8988T (cell line): ENCODE results near the gene APOL4.
"Not testable (repeated sequence)": the region's sequence is repeated elsewhere in the genome, so short reads cannot be mapped to it uniquely, and the experiment has no call there.

Source experiments
- DNase-seq: peaks from one replicate; pipeline ENCODE4 v3.0.0; 2011

The APOL4 gene

GRCh38 chr22:36201630-36202319 is at the start of gene APOL4:
Gene APOL4, minus strand, starts transcription at chr22:36201809. Its CDS starts 75 bp downstream, at chr22:36201734.
- no peak for DNase-seq

GRCh38 chr22:36250292-36250960 is 48.8 kb upstream of the APOL4 start:
- DNase-seq: not testable (repeated sequence)

- DNase-seq: no peak
Observed at GRCh38 chr22:36249160-36249559, 47.6 kb upstream of the APOL4 start.

DNA sequence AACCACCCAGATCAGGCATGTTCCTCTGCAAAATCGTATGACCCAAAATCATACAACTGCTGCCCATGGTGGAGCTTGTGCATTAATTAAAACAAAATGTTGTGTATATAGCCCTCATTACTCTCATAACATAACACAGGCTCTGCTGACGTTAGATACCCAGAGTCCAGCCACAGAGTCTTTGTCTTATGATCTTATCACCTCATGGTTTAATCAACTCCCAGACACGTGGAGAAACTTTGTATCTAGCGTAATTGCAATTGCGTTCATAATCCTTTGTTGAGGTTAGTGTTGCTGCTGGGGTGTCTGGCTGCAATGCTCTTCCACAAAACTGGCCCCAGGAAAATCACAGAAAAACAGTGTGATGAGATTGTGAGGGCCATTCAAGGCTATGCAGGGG is 46.3 kb upstream of the APOL4 start:
- no peak for DNase-seq

GRCh38 chr22:36246718-36247117 is 45.1 kb upstream of the APOL4 start:
- no peak for DNase-seq

GRCh38 chr22:36245805-36246356 is 44.3 kb upstream of the APOL4 start:
- DNase-seq: no peak

GRCh38 chr22:36244522-36245391 is 43.1 kb upstream of the APOL4 start:
- no peak for DNase-seq

DNA sequence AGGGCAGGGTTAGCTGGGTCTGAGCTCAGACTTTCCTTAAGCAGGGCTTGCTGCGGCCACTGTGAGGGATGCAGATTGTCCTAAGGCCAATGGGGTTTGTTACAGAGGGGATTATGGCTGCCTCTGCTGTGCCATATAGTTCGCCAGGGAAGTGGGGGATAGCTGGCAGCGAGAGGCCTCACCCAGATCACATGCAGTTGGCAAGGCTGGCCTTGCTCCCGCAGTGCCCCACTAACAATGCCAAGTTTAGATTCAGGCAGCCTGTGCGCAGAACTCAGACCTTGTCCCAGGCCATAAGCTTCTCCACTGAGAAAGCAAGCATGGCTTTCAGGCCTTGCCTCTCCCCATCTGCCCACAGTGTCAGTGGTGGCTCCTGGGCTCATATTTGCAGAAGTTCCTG is 42.4 kb upstream of the APOL4 start:
- no peak for DNase-seq

GRCh38 chr22:36239401-36240171 is 38.0 kb upstream of the APOL4 start, which contains the start of gene APOL2:
Gene APOL2, minus strand, starts transcription at chr22:36239527. Its CDS starts 6,365 bp downstream, at chr22:36233162.
- DNase-seq: peak; percentile 59

DNA sequence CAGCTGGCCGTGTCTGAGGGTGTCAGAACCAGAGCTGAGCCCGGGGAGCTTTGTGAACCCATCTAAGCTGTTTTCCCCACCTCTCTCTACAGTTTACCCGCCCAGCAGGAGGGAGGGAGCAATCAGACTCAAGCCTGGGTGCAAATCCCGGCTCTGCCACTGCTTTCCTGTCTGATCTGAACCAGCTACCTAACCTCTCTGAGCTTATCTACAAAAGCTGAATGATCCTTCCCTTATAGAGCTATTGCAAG is 37.5 kb upstream of the APOL4 start:
- no peak for DNase-seq

DNA sequence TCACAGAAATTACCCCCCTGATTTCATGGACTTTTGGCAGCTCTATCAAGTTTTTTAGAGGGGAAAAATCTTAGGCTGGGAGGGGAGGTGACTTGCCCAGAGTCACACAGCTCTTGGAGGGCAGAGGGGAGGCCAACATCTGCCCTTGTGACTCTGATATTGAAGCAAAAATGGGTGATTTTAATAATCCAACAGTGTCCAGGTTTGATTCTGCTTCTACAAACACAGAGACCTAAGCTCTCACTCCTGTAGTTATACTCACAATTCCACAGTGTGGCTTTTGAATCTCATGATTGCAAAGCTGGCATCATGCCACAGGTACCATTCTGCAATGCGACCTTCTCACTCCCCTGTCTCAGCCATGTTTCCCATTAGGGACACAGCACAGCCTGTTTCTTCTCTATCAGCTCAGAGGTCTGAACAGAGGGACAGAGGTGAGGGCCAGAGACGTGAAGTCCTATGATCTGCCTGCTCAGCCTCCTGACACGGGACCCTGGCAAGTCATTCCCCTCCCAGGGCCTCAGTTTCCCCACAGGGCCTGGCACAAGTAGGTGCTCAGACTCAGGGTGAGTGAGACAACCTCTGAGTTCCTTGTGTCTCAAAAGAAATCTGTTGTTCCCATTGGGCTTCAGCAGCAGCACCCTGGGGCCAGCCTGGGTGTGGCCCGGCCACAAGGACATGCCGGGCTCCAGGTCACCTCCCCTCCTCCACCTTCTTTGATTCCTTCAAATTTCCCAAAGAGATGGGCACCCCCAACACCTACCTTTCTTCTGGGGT is 37.0 kb upstream of the APOL4 start:
- no peak for DNase-seq

GRCh38 chr22:36237462-36238372 is 36.1 kb upstream of the APOL4 start:
- no peak for DNase-seq

GRCh38 chr22:36236388-36237319 is 35.0 kb upstream of the APOL4 start:
- DNase-seq: no peak

DNA sequence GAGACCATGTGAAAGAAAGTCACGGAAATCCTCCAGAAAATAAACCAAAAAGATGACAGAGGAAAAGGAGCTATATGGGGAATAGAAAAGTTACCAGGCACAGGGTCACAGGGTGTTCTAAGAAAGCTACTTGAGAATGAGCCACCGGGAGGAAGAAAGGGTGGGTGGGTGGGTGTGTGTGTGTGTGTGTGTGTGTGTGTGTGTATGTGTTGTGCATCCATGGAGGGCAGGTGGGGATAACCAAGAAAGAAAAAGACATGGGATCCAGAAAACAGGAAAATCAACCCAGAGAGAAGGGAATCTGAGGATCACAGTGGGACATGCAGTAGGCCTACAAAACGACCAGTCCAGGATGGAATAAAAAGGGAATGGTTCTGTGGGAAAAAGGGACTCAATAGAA is 34.0 kb upstream of the APOL4 start:
- no peak for DNase-seq

GRCh38 chr22:36234919-36235318 is 33.3 kb upstream of the APOL4 start:
- no peak for DNase-seq

DNA sequence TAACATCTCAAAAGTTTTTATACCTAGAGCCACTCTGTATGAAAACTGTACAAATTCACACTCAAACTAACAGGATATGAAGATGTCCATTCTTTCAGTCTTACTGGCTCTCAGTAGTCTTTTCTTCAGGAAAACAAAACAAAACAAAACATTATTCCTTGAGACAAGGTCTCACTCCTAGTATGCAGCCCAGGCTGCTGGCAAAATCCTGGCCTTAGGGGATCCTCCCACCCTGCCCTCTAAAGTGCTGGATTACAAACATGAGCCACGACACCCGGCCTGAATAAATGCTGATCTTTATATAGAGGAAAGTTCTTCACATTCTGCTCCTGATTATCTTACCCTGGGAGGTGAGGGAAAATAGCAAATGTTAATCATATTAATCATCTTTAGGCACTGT is 32.6 kb upstream of the APOL4 start:
- DNase-seq: no peak

GRCh38 chr22:36233796-36234195 is 32.2 kb upstream of the APOL4 start:
- no peak for DNase-seq

DNA sequence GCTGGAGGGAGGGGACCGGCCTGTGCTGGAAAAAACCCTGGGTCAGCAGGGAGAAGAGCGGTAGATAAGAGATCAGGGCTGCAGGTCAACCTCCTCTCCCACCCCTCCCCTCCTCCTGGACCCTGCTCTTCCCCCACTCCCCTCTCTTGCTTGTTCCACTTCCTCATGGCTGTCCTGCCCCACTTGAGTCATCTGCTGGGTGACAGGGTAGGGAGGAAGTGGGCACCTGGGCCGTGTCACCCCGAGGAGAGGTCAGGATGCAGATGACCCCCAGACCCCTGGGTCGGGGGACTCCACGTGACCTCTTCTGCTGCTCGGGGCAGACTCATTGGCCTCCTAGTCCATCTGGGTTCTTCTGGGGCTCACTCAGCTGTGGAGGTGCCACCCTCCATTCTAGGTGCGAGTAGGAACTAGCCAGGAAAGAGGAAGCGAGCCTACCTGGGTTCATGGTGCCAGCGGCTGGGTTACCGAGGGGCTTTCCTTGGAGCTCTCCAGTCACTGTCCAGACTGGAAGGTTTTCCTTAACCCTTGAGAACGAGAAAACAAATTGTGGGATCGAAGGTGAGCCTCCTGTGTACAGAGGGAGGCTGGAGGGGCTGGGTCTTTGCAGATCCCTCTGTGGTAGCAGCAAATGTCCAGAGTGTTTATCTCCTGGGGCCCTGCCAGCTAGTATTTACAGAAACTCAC is 31.2 kb upstream of the APOL4 start:
- no peak for DNase-seq

- DNase-seq: not testable (repeated sequence)
Observed at GRCh38 chr22:36231051-36231450, 29.4 kb upstream of the APOL4 start.
